Bronchial epithelial cell (primary cell): ENCODE data around the gene SNCA. TPM values are rescaled to one million over a fixed set of nuclear protein-coding genes. Genes with fewer than 3 reads are reported as not detected.

Experiments used
- DNase-seq: peaks from one replicate; pipeline ENCODE4 v3.0.0-alpha.2; 2010; ENCODE audit warnings: low read depth
- FAIRE-seq: peaks from 2 replicates; lab custom pipeline; 2011; peaks lifted over from hg19 to GRCh38; lab: Jason Lieb, UNC
- H3K27me3 ChIP-seq: 2 replicates; pipeline ENCODE4 v1.5.1; 2011; ENCODE audit warnings: low read length; ENCODE audit not compliant: control insufficient read depth, insufficient read depth
- H3K36me3 ChIP-seq: 2 replicates; pipeline ENCODE4 v1.5.1; 2011; ENCODE audit warnings: low read length; ENCODE audit not compliant: control insufficient read depth, insufficient read depth
- H3K4me3 ChIP-seq: 2 replicates; pipeline ENCODE4 v1.5.1; 2011; ENCODE audit warnings: mild to moderate bottlenecking, low read depth, low read length, control low read depth
- CTCF ChIP-seq: IDR thresholded peaks from 2 replicates; pipeline ENCODE4 v1.5.1; 2011; ENCODE audit warnings: mild to moderate bottlenecking, moderate library complexity, low read length, control low read depth, inconsistent platforms; ENCODE audit not compliant: insufficient read depth, severe bottlenecking
- total RNA-seq: library from RNA; depleted of rRNA; stranded (reverse); fragments of >200 nt; gene quantifications from 2 replicates; pipeline ENCODE4 v1.2.1, GENCODE V29; 2014

The SNCA gene
- total RNA-seq, 1 donor from 2014 or later: 31.6 TPM

GRCh38 chr4:89684536-89684935 is 152.4 kb downstream of the SNCA start:
- no peak for TF ChIP-seq CTCF

DNA sequence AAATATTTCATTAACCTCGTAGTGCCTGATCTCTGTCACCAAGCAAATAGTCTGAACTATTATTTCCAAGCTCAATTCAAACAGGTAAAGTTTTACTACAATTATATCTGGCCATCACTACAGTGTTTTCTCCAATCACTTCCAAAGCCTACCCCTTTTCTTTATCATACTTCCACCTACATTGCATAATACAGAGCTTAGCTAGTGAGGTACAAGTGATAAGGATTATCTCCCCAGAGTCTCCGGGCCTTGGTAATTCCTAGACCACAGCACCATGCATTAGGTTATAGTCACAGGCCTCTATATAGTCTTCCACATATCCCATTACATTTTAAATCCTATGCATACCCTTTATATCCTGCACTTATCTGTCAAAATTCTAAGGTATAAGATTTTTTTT is 154.2 kb downstream of the SNCA start:
- TF ChIP-seq CTCF: no peak
- FAIRE-seq: no peak
- peak overlapping the region; percentile 18 for H3K4me3 ChIP-seq

More at GRCh38 chr4:89684536-89684935, 152.4 kb downstream of the SNCA start:
- peak; percentile 48 for DNase-seq
- H3K36me3 ChIP-seq: peaks cover 1% of the 10 kb centered on the region
- H3K4me3 ChIP-seq: no peak overlapping the region
- H3K27me3 ChIP-seq: no peaks in the 10 kb centered on the region
- no peak for FAIRE-seq

GRCh38 chr4:89681671-89682070 is 155.3 kb downstream of the SNCA start:
- H3K27me3 ChIP-seq: no peaks in the 10 kb centered on the region
- H3K36me3 ChIP-seq: no peaks in the 10 kb centered on the region
- TF ChIP-seq CTCF: no peak
- no peak for DNase-seq
- FAIRE-seq: no peak
- peak overlapping the region; percentile 36 for H3K4me3 ChIP-seq

More for the DNA sequence above, 154.2 kb downstream of the SNCA start:
- Histone ChIP-seq H3K27me3 (no peaks in the 10 kb centered on the region), H3K36me3 (peaks cover 1% of the 10 kb centered on the region)
- DNase-seq: no peak

- Histone ChIP-seq H3K27me3 (no peaks in the 10 kb centered on the region), H3K4me3 (peak overlapping the region; percentile 36), H3K36me3 (no peaks in the 10 kb centered on the region)
- FAIRE-seq: no peak
- peak; percentile 85 for DNase-seq
- TF ChIP-seq CTCF: no peak
Measured at GRCh38 chr4:89681219-89681618, 155.7 kb downstream of the SNCA start.

DNA sequence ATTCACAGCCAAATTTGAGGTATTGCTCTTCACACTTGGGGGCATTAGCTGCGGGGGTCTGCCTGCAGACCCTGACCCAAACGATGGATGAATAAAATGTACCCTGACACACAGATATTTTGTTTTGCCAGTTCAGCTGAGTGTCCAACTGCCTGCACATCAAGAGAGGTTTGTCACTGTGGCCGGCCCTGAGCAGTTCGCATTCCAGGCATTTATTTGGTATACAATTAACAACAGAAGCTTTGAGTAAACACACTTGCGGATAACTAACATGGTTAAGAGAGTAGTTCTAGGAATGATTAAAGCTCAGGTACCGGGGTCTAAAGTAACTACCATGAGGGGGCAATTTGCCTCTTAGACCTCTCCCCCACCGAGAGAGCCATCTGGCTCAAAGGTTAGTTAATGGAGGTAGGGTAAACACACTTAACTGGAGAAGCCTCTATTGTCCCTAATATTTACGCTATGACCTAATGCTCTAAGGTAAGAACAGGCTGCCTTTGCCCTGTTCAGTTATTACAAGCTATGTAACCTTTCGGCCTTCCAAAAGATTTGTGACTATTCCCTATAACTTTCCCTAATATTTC is 162.0 kb downstream of the SNCA start:
- DNase-seq (no peak), FAIRE-seq (no peak)
- no peak for TF ChIP-seq CTCF
- Histone ChIP-seq H3K36me3 (no peaks in the 10 kb centered on the region), H3K4me3 (no peak overlapping the region), H3K27me3 (no peaks in the 10 kb centered on the region)

Other genes starting within 250 kb of the SNCA start
- under 0.01 TPM in 1 of 2 replicates, not detected in the other for gene MMRN1, start 57.7 kb upstream of the SNCA start, total RNA-seq